Parathyroid adenoma (tissue), 2 donors: ENCODE results near the gene LPAR4.

Experiments
- H2AFZ ChIP-seq: fragments of 300-600 bp; sonication (generic); one replicate; pipeline ENCODE4 v1.7.0; 2017; ENCODE audit warnings: antibody characterized with exemption, mild to moderate bottlenecking
- H3K27ac ChIP-seq: fragments of 300-600 bp; sonication (generic); one replicate; pipeline ENCODE4 v1.7.0; 2017
- H3K27me3 ChIP-seq: fragments of 300-600 bp; sonication (generic); one replicate; pipeline ENCODE4 v1.7.0; 2017; ENCODE audit warnings: low read length; ENCODE audit not compliant: control insufficient read depth, insufficient read depth
- H3K36me3 ChIP-seq: fragments of 300-600 bp; sonication (generic); one replicate; pipeline ENCODE4 v1.7.0; 2017; ENCODE audit warnings: low read length; ENCODE audit not compliant: control insufficient read depth, insufficient read depth
- H3K4me1 ChIP-seq: fragments of 300-600 bp; sonication (generic); one replicate; pipeline ENCODE4 v1.7.0; 2017; ENCODE audit warnings: control low read depth
- H3K4me2 ChIP-seq: fragments of 300-600 bp; sonication (generic); one replicate; pipeline ENCODE4 v1.7.0; 2017; ENCODE audit warnings: low read length
- H3K4me3 ChIP-seq: fragments of 300-600 bp; sonication (generic); one replicate; pipeline ENCODE4 v1.7.0; 2017; ENCODE audit warnings: low read depth, low read length
- H3K79me2 ChIP-seq: fragments of 300-600 bp; sonication (generic); one replicate; pipeline ENCODE4 v1.7.0; 2017; ENCODE audit warnings: control low read depth
- H3K9ac ChIP-seq: fragments of 300-600 bp; sonication (generic); one replicate; pipeline ENCODE4 v1.7.0; 2017; ENCODE audit warnings: mild to moderate bottlenecking
- H3K9me3 ChIP-seq: fragments of 300-600 bp; sonication (generic); one replicate; pipeline ENCODE4 v1.7.0; 2017; ENCODE audit warnings: low read length; ENCODE audit not compliant: control insufficient read depth
- CTCF ChIP-seq: fragments of 300-600 bp; sonication (generic); IDR thresholded peaks from one replicate; pipeline ENCODE4 v1.7.0; 2017; ENCODE audit warnings: antibody characterized with exemption, mild to moderate bottlenecking
- donor health status: primary hyperparathyroidism.

LPAR4 gene

GRCh38 chrX:78712336-78712735 lies 35.2 kb upstream of the LPAR4 start:
- Histone ChIP-seq H3K9ac (no peak overlapping the region), H3K4me1 (no peaks in the 10 kb centered on the region), H3K4me3 (no peak overlapping the region), H3K79me2 (no peaks in the 10 kb centered on the region), H3K36me3 (no peaks in the 10 kb centered on the region), H3K9me3 (no peaks in the 10 kb centered on the region), H2AFZ (no peak overlapping the region), H3K27me3 (no peaks in the 10 kb centered on the region), H3K27ac (no peak overlapping the region), H3K4me2 (no peak overlapping the region)
- TF ChIP-seq CTCF: no peak

GRCh38 chrX:78725287-78725686 lies 22.2 kb upstream of the LPAR4 start:
- H3K27me3 ChIP-seq: no peaks in the 10 kb centered on the region
- no peak overlapping the region for H3K9ac ChIP-seq
- no peaks in the 10 kb centered on the region for H3K9me3 ChIP-seq
- no peak overlapping the region for H3K4me3 ChIP-seq
- no peak for TF ChIP-seq CTCF
- H3K79me2 ChIP-seq: no peaks in the 10 kb centered on the region
- H3K36me3 ChIP-seq: no peaks in the 10 kb centered on the region
- no peak overlapping the region for H3K4me2 ChIP-seq
- no peaks in the 10 kb centered on the region for H3K4me1 ChIP-seq
- no peak overlapping the region for H2AFZ ChIP-seq
- no peak overlapping the region for H3K27ac ChIP-seq

GRCh38 chrX:78746496-78746895 lies 1.0 kb upstream of the LPAR4 start:
- no peak overlapping the region for H3K4me2 ChIP-seq
- H3K4me3 ChIP-seq: no peak overlapping the region
- H3K27me3 ChIP-seq: no peaks in the 10 kb centered on the region
- H3K36me3 ChIP-seq: no peaks in the 10 kb centered on the region
- H3K4me1 ChIP-seq: no peaks in the 10 kb centered on the region
- H3K9me3 ChIP-seq: no peaks in the 10 kb centered on the region
- H3K79me2 ChIP-seq: no peaks in the 10 kb centered on the region
- H3K9ac ChIP-seq: no peak overlapping the region
- no peak overlapping the region for H3K27ac ChIP-seq
- H2AFZ ChIP-seq: no peak overlapping the region
- TF ChIP-seq CTCF: no peak

GRCh38 chrX:78747971-78748370 lies 451 bp downstream of the LPAR4 start:
- H3K4me1 ChIP-seq: no peaks in the 10 kb centered on the region
- no peak overlapping the region for H3K9ac ChIP-seq
- peak overlapping the region; percentile 35 for H3K4me2 ChIP-seq
- H3K79me2 ChIP-seq: no peaks in the 10 kb centered on the region
- H3K9me3 ChIP-seq: no peaks in the 10 kb centered on the region
- H2AFZ ChIP-seq: peak overlapping the region; percentile 34
- no peaks in the 10 kb centered on the region for H3K27me3 ChIP-seq
- H3K36me3 ChIP-seq: no peaks in the 10 kb centered on the region
- H3K4me3 ChIP-seq: peak overlapping the region; percentile 27
- no peak for TF ChIP-seq CTCF
- no peak overlapping the region for H3K27ac ChIP-seq

- H3K4me2 ChIP-seq: no peak overlapping the region
- H3K27me3 ChIP-seq: no peaks in the 10 kb centered on the region
- no peaks in the 10 kb centered on the region for H3K36me3 ChIP-seq
- no peak overlapping the region for H2AFZ ChIP-seq
- no peaks in the 10 kb centered on the region for H3K4me1 ChIP-seq
- H3K9ac ChIP-seq: no peak overlapping the region
- no peaks in the 10 kb centered on the region for H3K9me3 ChIP-seq
- no peak for TF ChIP-seq CTCF
- H3K4me3 ChIP-seq: no peak overlapping the region
- no peaks in the 10 kb centered on the region for H3K79me2 ChIP-seq
- no peak overlapping the region for H3K27ac ChIP-seq
Observed at GRCh38 chrX:78748846-78749245, 1.3 kb downstream of the LPAR4 start.
